Measurements from ENCODE around the gene ZNRF3. TPM values are rescaled to one million over a fixed set of nuclear protein-coding genes. Genes with fewer than 3 reads are reported as not detected.

The ZNRF3 gene
- total and polyA plus RNA-seq, 9 donors = 7.4 to 24.3 (median 11.6) TPM

GRCh38 chr22:29048822-29049654 lies 165.7 kb downstream of the ZNRF3 start:
- H3K36me3 ChIP-seq = no peaks in the 10 kb centered on the region

GRCh38 chr22:29049655-29050263 lies 166.4 kb downstream of the ZNRF3 start:
- 86 to 88% (median 86%) methylated on average over 38 of the region's 38 CpGs for WGBS, 3 donors
- TF ChIP-seq EP300 (IDR thresholded peaks at IDR 0.05) = no peak
- no peak for TF ChIP-seq POLR2A (IDR thresholded peaks at IDR 0.05)
- no peak for TF ChIP-seq CTCF (IDR thresholded peaks at IDR 0.05)
- no peaks in the 10 kb centered on the region for H3K36me3 ChIP-seq
- intact Hi-C loops (cut with DNase I) = loop anchor here (5.0 to 10.0 kb wide), 4 partner anchors 185 to 195 kb away; no protein-coding TSS in a partner anchor
- no peak for DNase-seq
- no peak overlapping the region for H3K4me3 ChIP-seq
- H3K4me1 ChIP-seq (ENCODE audit: insufficient read depth) = peaks cover under 1% of the 10 kb centered on the region
- no peaks in the 10 kb centered on the region for H3K9me3 ChIP-seq
- no peaks in the 10 kb centered on the region for H3K27me3 ChIP-seq
- H3K27ac ChIP-seq = no peak overlapping the region

More at GRCh38 chr22:29048822-29049654, 165.7 kb downstream of the ZNRF3 start:
- intact Hi-C loops (cut with DNase I) = loop anchor here in 2 of 4 donors (5.0 to 10.0 kb wide), 3 partner anchors 186 to 194 kb away; no protein-coding TSS in a partner anchor
- no peak overlapping the region for H3K4me3 ChIP-seq
- WGBS, 3 donors = 92 to 94% (median 92%) methylated on average over 29 to 31 of the region's 31 CpGs
- no peak overlapping the region for H3K27ac ChIP-seq
- no peaks in the 10 kb centered on the region for H3K9me3 ChIP-seq
- TF ChIP-seq POLR2A (IDR thresholded peaks at IDR 0.05) (no peak), CTCF (IDR thresholded peaks at IDR 0.05) (no peak), EP300 (IDR thresholded peaks at IDR 0.05) (no peak)
- no peak for DNase-seq
- peaks cover 5% of the 10 kb centered on the region for H3K4me1 ChIP-seq (ENCODE audit: insufficient read depth)
- H3K27me3 ChIP-seq = no peaks in the 10 kb centered on the region

DNA sequence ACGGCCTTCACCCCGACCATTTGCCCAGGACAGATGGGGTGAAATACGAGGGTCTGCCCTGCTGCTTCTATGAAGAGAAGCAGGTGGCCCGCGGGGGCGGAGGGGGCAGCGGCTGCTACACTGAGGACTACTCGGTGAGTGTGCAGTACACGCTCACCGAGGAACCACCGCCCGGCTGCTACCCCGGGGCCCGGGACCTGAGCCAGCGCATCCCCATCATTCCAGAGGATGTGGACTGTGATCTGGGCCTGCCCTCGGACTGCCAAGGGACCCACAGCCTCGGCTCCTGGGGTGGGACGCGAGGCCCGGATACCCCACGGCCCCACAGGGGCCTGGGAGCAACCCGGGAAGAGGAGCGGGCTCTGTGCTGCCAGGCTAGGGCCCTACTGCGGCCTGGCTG lies 167.1 kb downstream of the ZNRF3 start:
- no peaks in the 10 kb centered on the region for H3K36me3 ChIP-seq
- DNase-seq = no peak
- no peak overlapping the region for H3K27ac ChIP-seq
- no peak overlapping the region for H3K4me3 ChIP-seq
- TF ChIP-seq CTCF (IDR thresholded peaks at IDR 0.05) (no peak), POLR2A (IDR thresholded peaks at IDR 0.05) (no peak)
- intact Hi-C loops (cut with DNase I) = loop anchor here in 2 of 4 donors (10.0 kb wide), 1 partner anchor 194 kb away; no protein-coding TSS in a partner anchor
- no peaks in the 10 kb centered on the region for H3K4me1 ChIP-seq (ENCODE audit: insufficient read depth)
- H3K9me3 ChIP-seq = no peaks in the 10 kb centered on the region
- 79 to 84% (median 83%) methylated on average over 11 to 24 of the region's 24 CpGs for WGBS, 3 donors
- H3K27me3 ChIP-seq = no peaks in the 10 kb centered on the region

DNA sequence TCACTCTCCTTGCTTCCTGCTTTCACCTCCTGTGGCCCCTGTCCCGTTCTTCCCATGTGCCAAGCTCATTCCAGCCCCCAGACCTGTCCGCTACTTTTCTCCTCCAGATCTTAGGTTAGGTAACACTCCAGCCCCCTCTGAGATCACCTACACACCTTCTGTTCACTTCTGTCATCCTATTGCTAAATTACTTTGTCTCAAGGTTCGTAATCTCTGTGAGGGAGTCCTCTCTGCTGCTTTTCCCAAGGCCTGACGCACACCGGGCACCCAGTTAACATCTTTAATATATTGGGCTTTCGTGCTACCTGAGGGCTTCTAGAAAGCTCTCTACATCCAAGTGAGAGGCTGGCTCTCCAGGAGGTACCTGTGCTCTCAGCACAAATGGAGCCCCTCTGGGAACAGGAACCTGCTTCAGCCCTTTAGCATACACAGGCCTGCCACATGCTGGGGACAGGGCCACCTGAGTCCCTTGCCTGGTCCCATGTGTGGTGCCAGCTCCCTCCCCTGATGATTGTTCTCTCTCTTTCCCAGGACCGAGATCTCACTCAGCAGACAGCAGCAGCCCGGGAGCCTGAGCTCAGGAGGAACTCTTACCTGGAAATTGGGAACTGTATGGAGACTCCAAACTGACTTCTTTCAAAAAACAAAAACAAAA lies 169.8 kb downstream of the ZNRF3 start:
- intact Hi-C loops (cut with DNase I) = loop anchor here in 2 of 4 donors (10.0 kb wide), 1 partner anchor 192 kb away; no protein-coding TSS in a partner anchor
- Histone ChIP-seq H3K4me1 (ENCODE audit: insufficient read depth) (no peaks in the 10 kb centered on the region), H3K27ac (no peak overlapping the region), H3K9me3 (no peaks in the 10 kb centered on the region), H3K36me3 (no peaks in the 10 kb centered on the region), H3K27me3 (no peaks in the 10 kb centered on the region), H3K4me3 (no peak overlapping the region)
- TF ChIP-seq EP300 (IDR thresholded peaks at IDR 0.05) (no peak), CTCF (IDR thresholded peaks at IDR 0.05) (no peak), POLR2A (IDR thresholded peaks at IDR 0.05) (no peak)
- 94 to 96% (median 95%) methylated on average over 8 of the region's 8 CpGs for WGBS, 3 donors
- no peak for DNase-seq
